ENCODE results near the gene CDC14B. TPM values are rescaled to one million over a fixed set of nuclear protein-coding genes. Genes with fewer than 3 reads are reported as not detected.

The CDC14B gene
- total RNA-seq, 1 donor from 2014 or later: 38.1 TPM

GRCh38 chr9:96457266-96457665 lies 162.4 kb downstream of the CDC14B start:
- H3K4me3 Mint-ChIP-seq: no peak overlapping the region
- no peak for DNase-seq (ENCODE audit: low spot score)
- Histone ChIP-seq H2AFZ (replicated peaks) (no peak overlapping the region), H3K27ac (no peak overlapping the region), H3K27me3 (no peaks in the 10 kb centered on the region), H3K79me2 (ENCODE audit: low read depth) (peaks cover 17% of the 10 kb centered on the region), H3K4me2 (no peak overlapping the region), H3K4me3 (no peak overlapping the region), H3F3A (ENCODE audit: low read depth) (peaks cover 1% of the 10 kb centered on the region), H3K4me1 (peaks cover 10% of the 10 kb centered on the region), H3K9me3 (ENCODE audit: low read depth) (no peaks in the 10 kb centered on the region), H3K9ac (no peak overlapping the region), H3K36me3 (no peaks in the 10 kb centered on the region), H4K20me1 (ENCODE audit: low read depth) (no peaks in the 10 kb centered on the region)
- H3K9me3 Mint-ChIP-seq: no peaks in the 10 kb centered on the region
- TF ChIP-seq EZH2 (IDR thresholded peaks at IDR 0.05) (no peak), EZH2phosphoT487 (IDR thresholded peaks at IDR 0.05) (no peak), CTCF (IDR thresholded peaks at IDR 0.05) (no peak)
- no peak overlapping the region for H3K27ac Mint-ChIP-seq
- peaks cover 9% of the 10 kb centered on the region for H3K36me3 Mint-ChIP-seq
- H3K4me1 Mint-ChIP-seq: peaks cover 6% of the 10 kb centered on the region
- no peaks in the 10 kb centered on the region for H3K27me3 Mint-ChIP-seq (ENCODE audit: insufficient read depth, low read depth)

- H3K4me1 ChIP-seq: peaks cover 5% of the 10 kb centered on the region
- H3K9ac ChIP-seq: no peak overlapping the region
- peaks cover 5% of the 10 kb centered on the region for H3K27me3 Mint-ChIP-seq (ENCODE audit: insufficient read depth, low read depth)
- H4K20me1 ChIP-seq (ENCODE audit: low read depth): peaks cover 4% of the 10 kb centered on the region
- peaks cover 28% of the 10 kb centered on the region for H3K79me2 ChIP-seq (ENCODE audit: low read depth)
- no peak overlapping the region for H3K4me2 ChIP-seq
- H3K9me3 ChIP-seq (ENCODE audit: low read depth): no peaks in the 10 kb centered on the region
- TF ChIP-seq CTCF (IDR thresholded peaks at IDR 0.05): peak; percentile 39
- no peak for TF ChIP-seq EZH2phosphoT487 (IDR thresholded peaks at IDR 0.05)
- DNase-seq (ENCODE audit: low spot score): peak; percentile 24
- H3K27ac ChIP-seq: no peak overlapping the region
- H3K9me3 Mint-ChIP-seq: no peaks in the 10 kb centered on the region
- no peak overlapping the region for H3K27ac Mint-ChIP-seq
- H3K36me3 ChIP-seq: no peaks in the 10 kb centered on the region
- no peak overlapping the region for H3K4me3 ChIP-seq
- peaks cover 3% of the 10 kb centered on the region for H3K36me3 Mint-ChIP-seq
- H3K27me3 ChIP-seq: peaks cover 21% of the 10 kb centered on the region
- no peak overlapping the region for H2AFZ ChIP-seq (replicated peaks)
- peaks cover 21% of the 10 kb centered on the region for H3K4me1 Mint-ChIP-seq
- H3K4me3 Mint-ChIP-seq: no peak overlapping the region
- peaks cover 21% of the 10 kb centered on the region for H3F3A ChIP-seq (ENCODE audit: low read depth)
Observed at GRCh38 chr9:96453625-96454024, 166.0 kb downstream of the CDC14B start.

- H3K27ac ChIP-seq: peak overlapping the region; percentile 55
- no peaks in the 10 kb centered on the region for H3K9me3 Mint-ChIP-seq
- peak; percentile 59 for DNase-seq (ENCODE audit: low spot score)
- H3K4me1 ChIP-seq: peaks cover 5% of the 10 kb centered on the region
- peak overlapping the region; percentile 82 for H3K4me2 ChIP-seq
- H3K36me3 Mint-ChIP-seq: no peaks in the 10 kb centered on the region
- peaks cover 24% of the 10 kb centered on the region for H3K4me1 Mint-ChIP-seq
- H3K36me3 ChIP-seq: no peaks in the 10 kb centered on the region
- peaks cover 23% of the 10 kb centered on the region for H3F3A ChIP-seq (ENCODE audit: low read depth)
- H3K4me3 Mint-ChIP-seq: peak overlapping the region; percentile 95
- H3K27ac Mint-ChIP-seq: peak overlapping the region; percentile 46
- peaks cover 4% of the 10 kb centered on the region for H4K20me1 ChIP-seq (ENCODE audit: low read depth)
- H3K79me2 ChIP-seq (ENCODE audit: low read depth): peaks cover 23% of the 10 kb centered on the region
- no peaks in the 10 kb centered on the region for H3K9me3 ChIP-seq (ENCODE audit: low read depth)
- TF ChIP-seq EZH2 (IDR thresholded peaks at IDR 0.05) (peak; percentile 13), CTCF (IDR thresholded peaks at IDR 0.05) (no peak), EZH2phosphoT487 (IDR thresholded peaks at IDR 0.05) (no peak)
- peaks cover 30% of the 10 kb centered on the region for H3K27me3 ChIP-seq
- peaks cover 5% of the 10 kb centered on the region for H3K27me3 Mint-ChIP-seq (ENCODE audit: insufficient read depth, low read depth)
- H2AFZ ChIP-seq (replicated peaks): peak overlapping the region; percentile 82
- peak overlapping the region; percentile 71 for H3K4me3 ChIP-seq
- peak overlapping the region; percentile 33 for H3K9ac ChIP-seq
Observed at GRCh38 chr9:96450613-96451528, 168.8 kb downstream of the CDC14B start.

Other genes with a start within 250 kb of the CDC14B start
- 18.5 and 30.1 TPM in 2 replicates for gene SLC35D2, start 236.1 kb downstream of the CDC14B start, total RNA-seq (ENCODE audit: low replicate concordance)
- 14.6 and 18.0 TPM in 2 replicates for gene ZNF367, start 201.5 kb downstream of the CDC14B start, total RNA-seq (ENCODE audit: low replicate concordance)
- 11.3 and 12.3 TPM in 2 replicates for gene HABP4, start 169.7 kb downstream of the CDC14B start, total RNA-seq (ENCODE audit: low replicate concordance)
- gene PRXL2C, start 35.5 kb upstream of the CDC14B start, total RNA-seq (ENCODE audit: low replicate concordance): 4.2 and 5.1 TPM in 2 replicates
- gene ZNF510, start 158.2 kb upstream of the CDC14B start, total RNA-seq (ENCODE audit: low replicate concordance): 21.0 and 31.7 TPM in 2 replicates
- gene ZNF782, start 234.7 kb upstream of the CDC14B start, total RNA-seq (ENCODE audit: low replicate concordance): 7.1 and 7.8 TPM in 2 replicates